HG03097 (cell line): ENCODE data around the gene SERPINB3.
"Not testable (repeated sequence)": the region's sequence is repeated elsewhere in the genome, so short reads cannot be mapped to it uniquely, and the experiment has no call there.

Source experiments
- ATAC-seq: cut with Tn5 transposase; IDR thresholded peaks from one replicate; pipeline ENCODE4 v1.9.1; 2021; ENCODE audit not compliant: unreplicated experiment, low FRiP score

SERPINB3 gene

GRCh38 chr18:63661750-63662149 is at the start of gene SERPINB3:
Gene SERPINB3, minus strand, starts transcription at chr18:63661893. Its CDS starts 677 bp downstream, at chr18:63661216.
- ATAC-seq, result not testable (repeated sequence)

DNA sequence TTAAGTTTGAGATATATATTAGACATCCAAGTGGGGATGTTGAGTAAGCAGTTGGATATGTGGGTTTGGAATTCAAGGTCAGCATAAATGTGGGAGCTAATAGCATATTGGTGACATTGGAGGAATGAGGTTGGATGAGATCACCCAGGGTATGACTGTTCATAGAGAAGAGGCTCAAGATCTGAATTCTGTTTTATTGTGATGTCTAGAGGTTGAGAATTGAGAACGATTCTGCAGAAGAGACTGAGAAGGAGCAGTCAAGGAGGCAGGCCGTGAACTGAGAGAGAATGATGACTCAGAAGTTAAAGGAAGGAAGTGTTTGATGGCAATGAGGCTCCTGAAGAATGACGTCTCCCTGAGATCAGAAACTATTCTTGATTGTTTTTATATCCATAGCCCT is 47.0 kb upstream of the SERPINB3 start:
- no peak for ATAC-seq

- ATAC-seq, result no peak
Measured at GRCh38 chr18:63707816-63708215, 46.1 kb upstream of the SERPINB3 start.

GRCh38 chr18:63705401-63705800 is 43.7 kb upstream of the SERPINB3 start:
- no peak for ATAC-seq

GRCh38 chr18:63702660-63703059 is 41.0 kb upstream of the SERPINB3 start, which contains the start of gene SERPINB11:
Gene SERPINB11, plus strand, starts transcription at chr18:63702960. Its CDS starts 7,234 bp downstream, at chr18:63710194.
- no peak for ATAC-seq

DNA sequence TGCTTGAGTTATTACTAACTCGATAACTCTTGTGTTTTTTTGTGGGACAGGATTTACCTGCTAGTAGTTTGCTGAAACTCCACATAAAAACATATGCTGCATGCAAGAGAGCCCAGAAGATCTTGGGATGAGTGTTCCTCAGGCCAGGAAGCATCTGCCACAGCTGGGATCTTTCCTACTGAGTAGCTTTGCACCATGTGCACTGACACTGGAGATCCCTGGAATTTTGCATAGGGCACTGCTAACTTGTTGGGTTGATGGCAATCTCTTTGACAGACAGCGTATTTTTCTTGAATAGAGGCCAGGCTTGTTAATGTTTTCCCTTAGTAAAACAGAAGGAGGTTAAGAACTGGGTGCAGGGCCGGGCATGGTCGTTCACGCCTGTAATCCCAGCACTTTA is 40.3 kb upstream of the SERPINB3 start:
- no peak for ATAC-seq

- no peak for ATAC-seq
Measured at GRCh38 chr18:63700501-63700900, 38.8 kb upstream of the SERPINB3 start.

DNA sequence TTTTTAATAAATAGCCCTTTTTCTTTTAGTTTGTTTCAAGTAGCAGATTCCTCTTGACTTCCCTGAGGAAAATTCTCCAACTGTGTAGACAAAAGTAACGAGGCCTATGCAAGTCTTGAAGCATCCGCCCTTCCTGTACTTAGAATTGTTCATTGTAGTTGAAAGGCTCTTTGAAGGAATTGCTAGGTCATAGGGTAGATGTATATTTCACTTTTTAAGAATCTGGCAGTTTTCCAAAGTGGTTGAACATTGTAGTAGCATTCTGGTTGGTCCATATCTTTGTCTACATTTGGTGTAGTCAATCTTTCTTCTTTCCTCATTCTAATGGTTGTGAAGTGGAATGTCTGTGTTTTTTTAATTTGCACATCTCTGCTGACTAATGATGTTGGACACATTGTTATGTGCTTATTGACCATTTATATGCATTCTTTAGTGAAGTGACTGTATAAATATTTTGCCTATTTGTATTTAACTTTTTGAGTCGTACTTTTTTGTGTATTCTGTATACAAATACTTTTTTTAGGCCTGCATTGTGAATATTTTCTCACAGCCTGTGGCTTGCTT is 35.5 kb upstream of the SERPINB3 start:
- ATAC-seq, result no peak

DNA sequence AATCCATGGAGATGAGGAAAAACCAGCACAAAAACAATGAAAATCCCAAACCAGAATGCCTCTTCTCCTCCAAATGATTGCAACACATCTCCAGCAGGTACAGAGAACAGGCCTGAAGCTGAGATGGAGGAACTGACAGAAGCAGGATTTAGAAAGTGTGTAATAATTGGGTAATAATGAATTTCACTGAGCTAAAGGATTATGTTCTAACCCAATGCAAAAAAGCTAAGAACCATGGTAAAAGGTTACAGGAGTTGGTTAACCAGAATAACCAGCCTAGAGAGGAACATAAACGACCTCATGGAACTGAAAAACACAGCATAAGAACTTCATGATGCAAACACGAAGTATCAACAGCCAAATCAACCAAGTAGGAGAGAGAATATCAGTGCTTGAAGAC is 27.4 kb upstream of the SERPINB3 start:
- no peak for ATAC-seq

DNA sequence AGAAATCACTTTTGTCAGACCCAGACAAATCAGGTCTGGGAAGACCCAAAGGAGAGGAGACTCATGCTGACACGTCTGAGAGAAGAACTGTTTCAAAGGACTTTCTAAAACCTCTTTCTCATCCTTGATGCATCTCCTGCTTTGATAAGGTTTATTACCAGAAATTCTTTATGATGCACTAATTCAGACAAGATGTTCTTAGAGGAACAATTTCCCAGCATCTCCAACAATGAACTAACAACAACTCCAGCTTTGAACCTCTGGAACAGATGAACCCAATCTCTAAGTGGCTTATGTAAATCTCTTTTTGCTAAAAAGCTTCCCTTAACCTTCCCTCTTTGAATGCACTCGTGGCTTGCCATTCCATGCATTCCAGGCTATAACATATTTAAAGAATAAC is 25.2 kb upstream of the SERPINB3 start:
- no peak for ATAC-seq

DNA sequence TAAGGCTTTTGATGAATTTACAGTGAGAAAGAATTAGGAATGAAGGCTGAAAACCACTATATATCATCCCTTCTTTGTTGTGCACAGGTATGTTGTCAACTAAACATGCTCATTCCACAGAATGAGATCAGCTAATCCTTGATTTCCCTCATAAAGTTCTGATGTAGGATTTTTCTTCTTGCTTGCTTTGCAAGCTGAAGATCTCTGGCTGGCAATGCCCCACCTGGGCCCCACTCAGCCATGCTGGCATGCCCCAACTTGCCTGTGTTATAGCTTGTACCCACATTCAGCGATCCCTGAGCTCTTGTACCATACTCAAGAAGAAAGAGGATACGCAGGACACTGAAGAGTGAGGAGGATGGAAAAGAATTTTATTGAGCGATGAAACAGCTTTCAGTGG is 23.0 kb upstream of the SERPINB3 start:
- no peak for ATAC-seq

DNA sequence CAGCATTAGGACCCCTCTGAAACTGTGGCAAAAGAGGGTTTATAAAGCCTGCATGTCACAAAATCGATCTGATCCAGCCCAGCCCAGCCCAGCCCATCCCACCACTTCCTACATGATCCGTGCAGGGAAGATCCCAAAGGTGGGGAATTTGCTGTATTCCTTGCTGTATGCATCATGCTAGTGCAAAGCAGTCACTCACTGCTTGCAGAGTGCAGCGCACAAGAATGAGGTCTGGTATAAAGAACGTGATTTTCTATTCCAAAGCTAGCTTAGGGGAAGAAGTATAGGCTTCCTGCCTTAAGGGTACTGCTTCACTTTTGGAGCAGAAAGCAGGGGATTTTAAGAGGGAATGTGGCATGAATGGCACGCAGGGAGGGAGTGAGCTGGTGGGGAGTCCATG is 22.2 kb upstream of the SERPINB3 start:
- no peak for ATAC-seq

DNA sequence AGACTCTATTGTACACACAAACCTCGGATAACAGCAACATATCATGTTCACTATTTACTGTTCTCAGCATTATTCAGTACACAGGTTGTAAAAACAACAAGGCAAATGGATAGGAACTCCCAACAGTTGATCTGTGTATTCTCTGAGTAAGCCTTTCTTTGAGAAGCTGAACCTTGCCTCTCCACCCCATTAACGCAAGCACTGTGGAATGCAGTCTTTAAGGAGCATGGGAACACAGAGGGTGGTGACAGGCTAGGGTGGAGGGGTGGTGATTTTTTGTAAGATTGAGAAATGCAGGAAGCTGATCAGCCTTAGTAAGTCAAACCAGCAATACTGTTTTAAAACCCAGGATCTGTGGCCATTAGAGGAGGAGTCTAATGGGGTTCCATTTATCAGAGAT is 21.5 kb upstream of the SERPINB3 start:
- ATAC-seq, result no peak

DNA sequence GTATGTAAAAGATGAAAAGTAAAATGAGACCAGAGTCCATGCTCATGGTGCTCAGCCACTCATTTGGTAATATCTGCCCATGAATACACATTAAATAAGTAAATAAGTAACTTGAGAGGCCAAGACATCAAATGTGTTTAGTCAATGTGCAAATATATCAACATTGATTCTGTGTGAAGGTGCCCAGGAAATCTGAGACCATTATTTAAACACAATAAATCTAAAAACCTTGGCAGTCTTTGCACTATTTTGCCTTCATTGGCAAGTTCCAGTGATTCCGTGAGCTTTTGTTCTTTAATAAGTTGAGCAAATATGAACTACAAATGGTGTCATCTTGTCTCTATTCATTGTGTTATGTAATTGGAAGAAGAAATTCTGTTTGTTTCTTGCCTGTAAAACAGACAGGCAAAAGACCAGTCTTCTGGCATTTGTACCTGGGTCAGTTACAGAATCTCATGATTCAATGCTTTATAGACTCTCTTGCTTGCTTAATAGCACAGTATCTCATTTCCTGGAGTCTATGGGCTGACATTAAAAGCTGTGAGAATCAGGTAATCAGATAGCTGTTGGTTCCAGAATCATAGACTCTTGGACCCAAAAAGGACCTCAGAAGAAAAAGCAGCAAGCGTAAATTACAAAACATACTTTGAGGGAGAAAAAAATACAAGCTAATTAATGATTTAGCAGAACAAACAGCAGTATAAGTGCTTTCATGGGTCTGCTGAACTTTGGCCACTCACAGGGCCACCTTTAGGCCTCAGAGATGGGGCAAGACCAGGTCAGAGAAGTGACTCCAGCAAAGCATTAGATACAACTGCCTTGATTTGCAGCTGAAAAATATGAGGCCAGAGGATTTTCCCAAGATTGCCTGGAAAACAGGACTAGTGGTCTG is 20.0 kb upstream of the SERPINB3 start:
- no peak for ATAC-seq

- ATAC-seq, result no peak
Measured at GRCh38 chr18:63679820-63680606, 18.3 kb upstream of the SERPINB3 start.

GRCh38 chr18:63677500-63678225 is 16.0 kb upstream of the SERPINB3 start:
- ATAC-seq, result no peak

- ATAC-seq, result no peak
Measured at GRCh38 chr18:63676526-63677323, 15.0 kb upstream of the SERPINB3 start.

- no peak for ATAC-seq
Measured at GRCh38 chr18:63664571-63664970, 2.9 kb upstream of the SERPINB3 start.

DNA sequence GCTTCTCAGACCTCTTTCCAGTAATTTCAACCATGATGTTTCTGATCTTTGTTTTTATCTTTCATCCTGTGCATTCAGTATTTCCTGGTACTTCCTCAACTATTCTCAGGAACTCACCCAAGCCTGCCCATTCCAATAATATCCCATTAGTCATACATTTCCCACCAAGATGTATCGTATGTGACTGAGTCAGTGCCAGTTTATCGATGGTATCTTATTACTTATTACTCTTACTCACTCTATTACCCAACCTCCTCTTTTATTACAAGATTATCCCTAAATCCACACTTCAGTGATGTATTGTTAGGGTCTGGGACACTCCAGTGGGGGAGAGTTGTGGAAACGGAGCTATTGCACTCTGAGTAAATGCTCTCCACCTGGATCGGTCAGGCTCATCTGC is 2.8 kb downstream of the SERPINB3 start:
- not testable (repeated sequence) for ATAC-seq

DNA sequence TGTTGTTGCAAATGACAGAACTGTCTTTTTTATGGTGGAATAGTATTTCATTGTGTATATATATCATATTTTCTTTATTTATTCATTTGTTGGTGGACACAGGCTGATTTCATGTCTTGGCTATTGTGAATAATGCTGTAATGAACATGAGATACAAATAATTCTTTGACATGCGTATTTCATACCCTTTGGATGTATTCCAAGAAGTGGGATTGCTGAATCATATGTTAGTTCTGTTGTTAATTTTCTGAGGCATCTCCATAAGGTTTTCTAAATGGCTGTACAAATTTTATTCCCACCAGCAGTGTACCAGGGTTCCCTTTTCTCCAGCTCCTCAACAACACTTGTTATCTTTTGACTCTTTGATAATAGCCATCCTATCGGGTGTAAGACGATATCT is 11.4 kb downstream of the SERPINB3 start:
- not testable (repeated sequence) for ATAC-seq
